Activated CD4-positive, CD25-positive, alpha-beta regulatory T cell treated with anti-CD3 and anti-CD28 coated beads, Interleukin-2, amount 50 U/mL, for 24 hours (primary cell): Measurements from ENCODE around the gene ZC3H15.

Experiments used
- ATAC-seq, 2 donors: fragments of 150-1000 bp; cut with Tn5 transposase; one replicate each; pipeline ENCODE4 v1.10.0; 2021; ENCODE audit warnings: mild to moderate bottlenecking in 1 of 2, moderate library complexity in 1 of 2

Gene ZC3H15

DNA sequence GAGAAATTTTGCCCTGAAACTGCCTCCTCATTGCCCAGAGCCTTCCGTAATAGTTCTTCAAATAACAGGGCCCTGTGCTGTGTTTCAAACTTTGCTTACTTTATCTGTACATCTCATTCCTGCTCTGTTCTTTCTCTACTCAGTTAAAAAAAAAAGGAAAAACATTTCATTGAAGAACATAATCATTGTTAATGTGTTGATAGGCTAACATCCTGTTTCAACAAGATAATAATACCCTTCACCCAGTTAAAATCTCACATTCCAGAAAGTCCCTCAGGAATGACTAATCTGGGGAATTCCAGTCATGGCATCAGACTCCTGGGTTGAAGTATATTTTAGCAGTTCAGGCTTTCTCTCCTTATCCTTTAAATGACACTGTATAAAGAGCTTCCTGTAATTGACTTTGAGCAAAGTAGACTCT lies 58.2 kb downstream of the ZC3H15 start:
- no peak for ATAC-seq

GRCh38 chr2:186546846-186547245 lies 60.8 kb downstream of the ZC3H15 start:
- no peak for ATAC-seq

GRCh38 chr2:186551323-186552050 lies 65.4 kb downstream of the ZC3H15 start:
- no peak for ATAC-seq

DNA sequence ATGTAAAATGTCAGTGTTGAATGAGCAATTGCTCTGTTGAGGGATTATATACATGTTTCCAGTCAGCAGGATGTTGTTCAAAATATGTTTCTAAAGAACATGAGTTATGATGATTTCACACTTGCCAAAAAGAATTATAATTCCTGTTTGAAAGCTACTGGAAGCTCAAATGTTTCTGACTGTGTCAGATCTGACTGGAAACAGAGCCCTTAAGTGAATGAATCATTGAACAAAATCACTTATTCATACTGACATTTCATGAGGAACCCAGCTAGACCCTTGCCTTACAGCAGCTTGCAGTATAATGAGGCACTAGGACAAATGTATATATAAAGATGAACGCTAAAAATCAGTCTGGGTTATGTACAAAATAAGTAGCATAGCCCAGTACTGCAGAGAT lies 68.4 kb downstream of the ZC3H15 start:
- no peak for ATAC-seq

DNA sequence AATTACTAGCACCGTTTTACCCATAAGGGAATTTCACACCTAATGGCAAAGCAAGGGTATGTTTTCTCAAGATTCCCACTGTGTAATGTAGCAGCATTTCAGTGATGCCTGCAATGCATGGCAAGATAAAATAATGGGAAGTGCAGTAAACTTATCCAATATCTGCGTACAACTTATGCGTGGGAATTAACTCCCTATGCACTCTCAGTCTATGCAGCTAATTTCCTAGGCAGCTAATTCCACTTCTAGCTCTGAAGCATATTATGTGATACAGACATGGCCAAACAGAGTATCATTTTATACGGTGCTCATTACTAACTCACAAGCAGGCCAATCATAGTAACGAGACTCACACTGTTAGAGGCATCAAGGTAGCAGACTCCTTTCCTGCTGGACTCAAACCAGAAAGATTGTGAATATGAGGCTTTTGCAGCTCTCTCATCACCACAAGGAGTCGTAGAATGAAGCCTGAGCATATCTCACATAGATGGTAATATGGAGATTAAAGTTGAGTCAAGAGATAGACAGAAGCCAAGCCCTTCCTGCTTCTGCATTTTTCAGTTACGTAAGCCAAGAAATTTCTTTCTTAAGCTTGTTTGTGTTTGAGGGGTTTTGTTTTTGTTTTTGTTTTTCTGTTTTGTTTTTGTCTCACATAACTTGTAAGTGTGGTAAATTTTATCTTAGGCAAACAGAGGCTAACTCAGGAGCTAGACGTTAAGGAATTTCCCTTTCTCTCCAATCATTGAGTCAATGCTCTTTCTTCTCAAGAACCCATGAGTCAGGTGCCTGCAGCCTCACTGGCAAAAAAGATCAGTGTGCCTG lies 69.0 kb downstream of the ZC3H15 start:
- no peak for ATAC-seq

DNA sequence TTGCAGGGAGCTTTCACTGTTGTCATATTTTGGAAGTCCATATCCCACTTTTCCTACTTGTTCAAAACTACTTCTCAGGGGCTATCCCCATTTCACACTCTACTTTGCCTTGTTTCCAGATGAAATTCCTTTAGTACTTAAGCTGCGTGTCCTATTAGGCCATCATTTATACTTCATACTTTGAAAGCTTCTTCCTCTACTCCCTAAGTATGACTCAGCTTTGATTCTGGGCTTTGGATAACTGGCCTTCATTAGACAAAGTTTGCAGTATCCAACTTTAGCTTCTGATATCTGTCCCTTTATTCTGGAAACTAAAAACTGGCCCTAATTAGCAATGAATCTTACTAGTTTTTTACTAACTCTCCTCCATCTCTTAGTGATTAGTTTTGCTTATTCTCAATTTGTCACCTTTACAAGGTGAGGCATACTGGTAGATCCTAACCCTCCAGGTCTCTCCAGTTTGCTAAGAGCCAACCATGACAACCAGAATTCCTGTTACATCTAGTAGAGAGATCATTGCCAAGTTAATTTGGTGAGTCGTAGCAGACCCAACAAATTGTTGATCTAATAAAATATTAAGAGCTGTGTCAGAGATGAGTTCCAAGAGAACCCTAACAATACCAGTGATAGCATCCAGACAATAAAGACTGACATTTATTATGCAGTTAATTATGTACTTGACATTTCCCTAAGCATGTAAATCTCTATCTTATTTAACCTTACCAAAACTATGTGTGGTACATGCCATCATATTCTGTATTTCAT lies 72.6 kb downstream of the ZC3H15 start:
- ATAC-seq = no peak
